Nephron (organoid): Measurements from ENCODE around the gene ASPSCR1.

Experiments used
- H3K27ac Mint-ChIP-seq, 3 experiments: 2 replicates each; pipeline ENCODE4 v1.8.0; 2020; ENCODE audit warnings: mixed read lengths in 3 of 3, mild to moderate bottlenecking in 2 of 3, moderate library complexity in 1 of 3
- H3K27me3 Mint-ChIP-seq: 2 replicates; pipeline ENCODE4 v1.8.0; 2021; ENCODE audit warnings: low read depth, mild to moderate bottlenecking, moderate library complexity, mixed read lengths
- H3K36me3 Mint-ChIP-seq: 2 replicates; pipeline ENCODE4 v1.8.0; 2020; ENCODE audit warnings: low read depth, mixed read lengths
- H3K4me1 Mint-ChIP-seq: 2 replicates; pipeline ENCODE4 v1.8.0; 2020; ENCODE audit warnings: mixed read lengths
- H3K4me3 Mint-ChIP-seq, 3 experiments: 2 replicates each; pipeline ENCODE4 v1.8.0; 2020; ENCODE audit warnings: mild to moderate bottlenecking in 3 of 3, mixed read lengths in 3 of 3, moderate library complexity in 2 of 3
- H3K9me3 Mint-ChIP-seq: 2 replicates; pipeline ENCODE4 v1.8.0; 2020; ENCODE audit warnings: mixed read lengths
- CTCF ChIP-seq, 3 experiments: fragments of 200-600 bp; sonication (generic); IDR thresholded peaks; one replicate each; pipeline ENCODE4 v1.5.0; 2021; ENCODE audit warnings: antibody characterized with exemption in 3 of 3; ENCODE audit not compliant: unreplicated experiment in 3 of 3

The ASPSCR1 gene

DNA sequence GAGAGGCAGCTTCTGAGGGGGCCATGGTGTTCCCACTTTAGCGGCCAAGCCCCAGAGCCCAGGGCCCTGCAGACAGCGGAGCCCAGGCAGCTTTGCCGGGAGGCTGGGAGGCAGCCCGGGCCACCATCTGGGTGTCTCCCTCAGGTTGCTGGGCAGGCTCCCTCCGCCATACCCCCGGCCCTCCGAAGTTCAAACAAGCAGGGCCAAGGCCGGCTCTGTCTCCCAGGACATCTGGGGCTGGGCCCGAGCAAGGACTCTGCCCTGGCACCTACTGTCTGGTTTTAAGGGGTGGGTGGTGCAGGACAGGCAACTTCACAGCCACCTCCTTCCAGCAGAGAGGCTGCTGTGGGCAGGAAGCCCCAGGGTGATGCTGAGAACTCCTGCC lies 85.5 kb downstream of the ASPSCR1 start:
- no peak for TF ChIP-seq CTCF (IDR thresholded peaks at IDR 0.05; ENCODE audit: unreplicated experiment in 3 of 3)
- no peaks in the 10 kb centered on the region for H3K27me3 Mint-ChIP-seq
- H3K36me3 Mint-ChIP-seq = peaks cover 5% of the 10 kb centered on the region
- H3K4me3 Mint-ChIP-seq = no peak overlapping the region
- H3K27ac Mint-ChIP-seq = no peak overlapping the region
- H3K9me3 Mint-ChIP-seq = no peaks in the 10 kb centered on the region
- no peaks in the 10 kb centered on the region for H3K4me1 Mint-ChIP-seq

- H3K4me3 Mint-ChIP-seq = peak overlapping the region; percentile 68 to 76 (median 75)
- H3K9me3 Mint-ChIP-seq = no peaks in the 10 kb centered on the region
- H3K4me1 Mint-ChIP-seq = no peaks in the 10 kb centered on the region
- H3K27ac Mint-ChIP-seq = no peak overlapping the region
- TF ChIP-seq CTCF (IDR thresholded peaks at IDR 0.05; ENCODE audit: unreplicated experiment in 3 of 3) = no peak
- H3K27me3 Mint-ChIP-seq = no peaks in the 10 kb centered on the region
- peaks cover 3% of the 10 kb centered on the region for H3K36me3 Mint-ChIP-seq
These were observed 86.3 kb downstream of the ASPSCR1 start for GRCh38 chr17:82063424-82064415.

- no peaks in the 10 kb centered on the region for H3K9me3 Mint-ChIP-seq
- H3K27me3 Mint-ChIP-seq = no peaks in the 10 kb centered on the region
- no peaks in the 10 kb centered on the region for H3K4me1 Mint-ChIP-seq
- H3K36me3 Mint-ChIP-seq = peaks cover 3% of the 10 kb centered on the region
- no peak for TF ChIP-seq CTCF (IDR thresholded peaks at IDR 0.05; ENCODE audit: unreplicated experiment in 3 of 3)
- no peak overlapping the region for H3K27ac Mint-ChIP-seq
- peak overlapping the region; percentile 68 to 76 (median 75) for H3K4me3 Mint-ChIP-seq
These were observed 87.2 kb downstream of the ASPSCR1 start for GRCh38 chr17:82064433-82065192.

GRCh38 chr17:82065193-82065637 lies 87.8 kb downstream of the ASPSCR1 start:
- Mint-ChIP-seq H3K9me3 (no peaks in the 10 kb centered on the region), H3K27me3 (no peaks in the 10 kb centered on the region), H3K36me3 (peaks cover 1% of the 10 kb centered on the region), H3K27ac (no peak overlapping the region), H3K4me1 (no peaks in the 10 kb centered on the region), H3K4me3 (peak overlapping the region; percentile 68 to 75 (median 69))
- no peak for TF ChIP-seq CTCF (IDR thresholded peaks at IDR 0.05; ENCODE audit: unreplicated experiment in 3 of 3)

- peak within 1 kb of the TSS; percentile 82 to 89 (median 86) for H3K4me3 Mint-ChIP-seq
- no peaks in the 10 kb centered on the region for H3K27me3 Mint-ChIP-seq
- no peaks in the 10 kb centered on the region for H3K4me1 Mint-ChIP-seq
- no peak for TF ChIP-seq CTCF (IDR thresholded peaks at IDR 0.05; ENCODE audit: unreplicated experiment in 3 of 3)
- H3K36me3 Mint-ChIP-seq = no peaks in the 10 kb centered on the region
- H3K9me3 Mint-ChIP-seq = no peaks in the 10 kb centered on the region
- peak within 1 kb of the TSS; percentile 27 to 84 (median 65) for H3K27ac Mint-ChIP-seq
These were observed 88.3 kb downstream of the ASPSCR1 start, which contains the start of gene DUS1L for GRCh38 chr17:82065638-82066303. DUS1L (minus strand) TSS chr17:82065804; CDS start chr17:82065059, 745 bp downstream.
